IPS DF 6.9 (cell line): ENCODE measurements around the gene PKIB.

ENCODE experiments used
- DNase-seq: peaks from one replicate; pipeline ENCODE4 v3.0.0-alpha.2; 2013; ENCODE audit warnings: low read depth, low spot score
- H3K27ac ChIP-seq: one replicate; pipeline ENCODE4 v1.5.1; 2013; ENCODE audit warnings: low read length, control low read depth
- H3K27me3 ChIP-seq: 2 replicates; pipeline ENCODE4 v1.6.1; 2013; ENCODE audit warnings: mild to moderate bottlenecking, low read length; ENCODE audit not compliant: control insufficient read depth, insufficient read depth
- H3K36me3 ChIP-seq: 2 replicates; pipeline ENCODE4 v1.6.1; 2013; ENCODE audit warnings: low read length; ENCODE audit not compliant: control insufficient read depth, insufficient read depth
- H3K4me1 ChIP-seq: 2 replicates; pipeline ENCODE4 v1.6.1; 2013; ENCODE audit warnings: low read length; ENCODE audit not compliant: control insufficient read depth, insufficient read depth
- H3K4me3 ChIP-seq: 2 replicates; pipeline ENCODE4 v1.5.1; 2013; ENCODE audit warnings: mild to moderate bottlenecking, low read length
- H3K9me3 ChIP-seq: 2 replicates; pipeline ENCODE4 v1.6.1; 2013; ENCODE audit warnings: low read length, inconsistent platforms; ENCODE audit not compliant: control insufficient read depth, insufficient read depth
- WGBS: extraction: QIAGEN DNeasy Blood & Tissue Kit; methylation state at CpG from one replicate; pipeline ENCODE4 v1.1.7; 2013; ENCODE audit warnings: mixed read lengths, missing lambda C conversion rate; ENCODE audit not compliant: insufficient read length, insufficient coverage; 5-methylcytosine and 5-hydroxymethylcytosine counted together

PKIB gene

DNA sequence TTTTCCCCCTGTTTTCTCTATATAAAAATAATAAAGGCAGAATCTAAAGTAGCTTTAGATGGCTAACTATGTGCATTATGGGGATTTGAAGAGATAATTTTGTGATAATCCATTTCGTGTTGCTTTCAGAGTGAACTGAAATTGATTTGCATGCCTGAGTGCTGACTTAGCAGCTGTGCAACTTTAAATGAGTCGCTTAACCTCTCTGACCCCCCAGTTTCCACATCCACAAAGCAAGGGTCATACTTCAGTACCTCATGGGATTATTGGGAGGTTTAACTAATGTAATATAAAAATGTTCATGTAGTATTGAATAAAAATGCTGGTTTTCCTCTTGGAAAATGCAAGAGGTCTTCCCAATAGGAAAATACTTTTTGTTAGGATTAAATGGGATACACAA is 105.5 kb downstream of the PKIB start:
- no peak for DNase-seq
- H3K4me1 ChIP-seq, result no peaks in the 10 kb centered on the region
- no peaks in the 10 kb centered on the region for H3K36me3 ChIP-seq
- H3K4me3 ChIP-seq, result no peak overlapping the region
- H3K9me3 ChIP-seq, result no peaks in the 10 kb centered on the region
- no peak overlapping the region for H3K27ac ChIP-seq
- no CpG with 5 or more reads among the region's 2 CpGs for WGBS
- H3K27me3 ChIP-seq, result no peaks in the 10 kb centered on the region

DNA sequence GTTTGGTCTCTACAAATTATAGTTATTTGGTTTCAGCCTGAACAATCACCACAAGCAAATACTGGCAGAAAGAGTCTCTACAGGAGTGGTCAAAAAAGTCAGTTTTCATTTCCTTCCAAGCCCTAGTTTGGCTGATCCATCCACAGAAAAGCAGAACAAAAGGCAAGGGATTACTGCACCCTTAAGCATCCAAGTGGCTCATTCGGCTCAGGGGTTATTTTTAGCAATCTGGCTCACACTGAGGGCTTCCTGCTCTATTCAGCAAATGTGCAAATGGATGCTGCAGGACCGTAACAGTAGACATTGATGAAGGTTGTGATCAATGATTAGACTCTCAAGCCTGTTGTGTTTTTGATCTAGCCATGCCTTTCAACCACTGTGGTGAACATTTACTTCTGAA is 107.1 kb downstream of the PKIB start:
- no CpG with 5 or more reads among the region's 2 CpGs for WGBS
- H3K27ac ChIP-seq, result no peak overlapping the region
- no peaks in the 10 kb centered on the region for H3K36me3 ChIP-seq
- H3K4me1 ChIP-seq, result no peaks in the 10 kb centered on the region
- no peak for DNase-seq
- H3K27me3 ChIP-seq, result no peaks in the 10 kb centered on the region
- H3K9me3 ChIP-seq, result no peaks in the 10 kb centered on the region
- no peak overlapping the region for H3K4me3 ChIP-seq

DNA sequence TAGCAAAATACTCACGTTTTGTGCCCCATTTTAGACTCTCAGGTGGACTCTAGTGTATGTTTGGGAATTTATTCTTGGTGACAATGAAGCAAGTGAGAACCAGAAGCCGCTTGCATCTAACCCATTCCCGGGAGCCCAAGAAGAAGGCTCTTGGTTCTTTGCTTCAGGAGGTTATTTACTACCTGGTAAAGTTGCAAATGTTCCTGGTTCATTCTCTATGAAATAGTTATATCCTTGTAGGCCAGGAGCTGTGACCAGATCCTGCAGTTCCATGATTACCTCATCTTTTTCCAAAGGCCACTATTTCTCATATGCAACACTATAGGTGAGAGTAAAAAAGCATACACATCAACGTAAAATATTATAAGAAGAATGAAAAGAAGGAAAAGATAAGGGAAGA is 108.4 kb downstream of the PKIB start:
- H3K27me3 ChIP-seq, result no peaks in the 10 kb centered on the region
- H3K4me1 ChIP-seq, result no peaks in the 10 kb centered on the region
- no peaks in the 10 kb centered on the region for H3K9me3 ChIP-seq
- no peak overlapping the region for H3K4me3 ChIP-seq
- 100% methylated on average over 1 of the region's 4 CpGs for WGBS
- no peak overlapping the region for H3K27ac ChIP-seq
- no peaks in the 10 kb centered on the region for H3K36me3 ChIP-seq
- no peak for DNase-seq

DNA sequence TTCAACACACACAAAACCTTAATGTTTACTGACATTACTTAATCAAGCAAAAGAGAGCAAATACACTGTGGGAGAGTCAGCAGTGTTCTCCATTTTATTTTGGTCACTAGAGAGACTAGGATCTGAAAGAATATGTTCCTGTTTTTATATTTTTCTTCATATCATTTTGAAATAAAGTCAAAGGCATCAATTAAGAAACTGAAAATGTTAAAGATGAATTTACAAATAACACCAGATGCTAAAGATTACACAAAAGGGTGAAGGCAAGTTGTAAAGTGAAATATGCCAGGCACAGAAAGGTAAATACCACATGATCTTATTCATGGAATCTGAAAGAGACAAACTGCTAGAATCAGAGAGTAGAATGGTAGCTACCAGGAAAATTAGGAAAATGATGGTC is 109.0 kb downstream of the PKIB start:
- Histone ChIP-seq H3K36me3 (no peaks in the 10 kb centered on the region), H3K27ac (no peak overlapping the region), H3K27me3 (no peaks in the 10 kb centered on the region), H3K9me3 (no peaks in the 10 kb centered on the region), H3K4me3 (no peak overlapping the region), H3K4me1 (no peaks in the 10 kb centered on the region)
- DNase-seq, result no peak

DNA sequence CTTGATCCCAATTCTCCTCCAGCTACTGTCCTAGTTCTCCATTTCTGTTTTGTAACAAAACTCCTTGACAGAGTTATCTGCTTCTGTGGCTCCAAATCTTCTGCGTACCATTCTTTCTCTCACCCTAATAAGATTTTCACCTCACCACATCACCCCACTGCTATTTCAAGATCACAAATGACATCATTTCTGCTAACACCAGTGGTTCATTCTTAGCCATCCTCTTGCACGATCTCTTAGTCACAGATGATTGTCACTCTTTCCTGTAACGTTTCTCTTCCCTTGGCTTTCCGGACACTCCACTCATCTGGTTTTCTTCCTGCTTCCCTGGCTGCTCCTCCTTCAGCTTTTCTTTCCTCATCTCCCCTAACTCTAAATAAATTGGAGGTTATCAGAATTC is 112.5 kb downstream of the PKIB start:
- peaks cover 1% of the 10 kb centered on the region; the same call in 1 of the 2 replicates for H3K4me1 ChIP-seq
- H3K27ac ChIP-seq, result no peak overlapping the region
- no CpG with 5 or more reads among the region's 4 CpGs for WGBS
- no peaks in the 10 kb centered on the region for H3K27me3 ChIP-seq
- DNase-seq, result no peak
- H3K36me3 ChIP-seq, result no peaks in the 10 kb centered on the region
- H3K4me3 ChIP-seq, result no peak overlapping the region
- H3K9me3 ChIP-seq, result no peaks in the 10 kb centered on the region

DNA sequence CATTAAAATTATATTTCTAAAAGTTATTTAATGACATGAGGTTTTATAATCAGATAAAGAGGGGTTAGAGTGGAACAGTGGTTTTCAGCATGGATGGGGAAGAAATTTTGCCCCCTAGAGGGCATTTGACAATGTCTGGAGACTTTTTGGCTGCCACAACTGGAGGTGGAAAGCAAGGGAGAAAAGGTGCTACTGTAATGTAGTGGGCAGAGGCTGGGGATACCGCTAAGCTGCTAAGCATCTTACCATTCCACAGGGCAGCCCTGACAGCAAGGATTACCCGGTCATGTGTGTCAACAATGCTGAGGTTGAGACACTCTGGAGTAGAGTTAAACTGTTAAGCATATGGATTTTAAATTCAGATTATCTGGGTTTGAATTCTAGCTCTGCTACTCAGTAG is 116.4 kb downstream of the PKIB start:
- H3K4me1 ChIP-seq, result peaks cover 1% of the 10 kb centered on the region; the same call in 1 of the 2 replicates
- no peaks in the 10 kb centered on the region for H3K36me3 ChIP-seq
- WGBS, result no CpG with 5 or more reads among the region's 2 CpGs
- peak; percentile 37 for DNase-seq
- H3K27ac ChIP-seq, result no peak overlapping the region
- H3K4me3 ChIP-seq, result no peak overlapping the region
- H3K27me3 ChIP-seq, result no peaks in the 10 kb centered on the region
- H3K9me3 ChIP-seq, result no peaks in the 10 kb centered on the region

DNA sequence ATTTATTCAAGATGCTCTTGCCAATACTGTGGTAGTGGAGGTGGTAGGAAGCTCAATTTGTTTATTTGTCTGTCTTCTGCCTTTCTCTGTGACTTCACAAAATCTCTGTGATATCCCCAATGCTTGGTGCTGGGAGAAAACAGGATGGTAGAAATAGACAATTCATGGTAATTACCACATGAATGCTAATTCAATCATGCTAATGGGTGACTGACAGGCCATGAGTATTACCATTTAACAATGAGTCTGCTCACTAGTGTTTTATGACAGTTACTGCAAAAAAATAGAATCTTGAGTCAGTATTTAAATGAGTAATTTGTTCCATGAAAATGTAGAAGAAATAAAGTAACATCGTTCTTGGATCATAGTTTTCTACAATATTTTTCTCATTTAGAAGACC is 117.0 kb downstream of the PKIB start:
- no peaks in the 10 kb centered on the region for H3K36me3 ChIP-seq
- H3K4me1 ChIP-seq, result peaks cover 1% of the 10 kb centered on the region; the same call in 1 of the 2 replicates
- no peak overlapping the region for H3K27ac ChIP-seq
- no peak overlapping the region for H3K4me3 ChIP-seq
- no peaks in the 10 kb centered on the region for H3K27me3 ChIP-seq
- no CpG with 5 or more reads among the region's 1 CpG for WGBS
- H3K9me3 ChIP-seq, result no peaks in the 10 kb centered on the region
- no peak for DNase-seq

DNA sequence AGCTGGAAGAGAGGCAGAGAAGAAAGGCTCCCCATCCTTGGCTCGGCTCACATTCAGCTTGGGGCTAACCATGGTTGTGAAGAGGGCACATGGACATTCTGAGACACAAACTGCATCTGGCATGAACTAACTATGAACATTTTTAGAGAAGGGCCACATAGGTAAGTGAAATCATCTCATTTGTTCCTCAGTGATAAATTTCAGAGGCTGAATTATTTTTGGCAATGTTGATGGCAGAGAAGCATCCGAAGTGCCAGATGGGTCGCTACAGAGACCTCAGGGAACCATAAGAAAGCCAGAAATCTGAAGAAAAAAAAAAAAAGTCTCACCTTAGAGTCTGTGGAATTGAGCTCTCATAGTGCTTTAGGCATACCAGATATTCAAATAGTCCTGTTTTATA is 120.1 kb downstream of the PKIB start:
- no CpG with 5 or more reads among the region's 3 CpGs for WGBS
- H3K4me1 ChIP-seq, result peaks cover 5% of the 10 kb centered on the region
- H3K4me3 ChIP-seq, result no peak overlapping the region
- H3K9me3 ChIP-seq, result no peaks in the 10 kb centered on the region
- no peak overlapping the region for H3K27ac ChIP-seq
- no peak for DNase-seq
- H3K27me3 ChIP-seq, result no peaks in the 10 kb centered on the region
- no peaks in the 10 kb centered on the region for H3K36me3 ChIP-seq

DNA sequence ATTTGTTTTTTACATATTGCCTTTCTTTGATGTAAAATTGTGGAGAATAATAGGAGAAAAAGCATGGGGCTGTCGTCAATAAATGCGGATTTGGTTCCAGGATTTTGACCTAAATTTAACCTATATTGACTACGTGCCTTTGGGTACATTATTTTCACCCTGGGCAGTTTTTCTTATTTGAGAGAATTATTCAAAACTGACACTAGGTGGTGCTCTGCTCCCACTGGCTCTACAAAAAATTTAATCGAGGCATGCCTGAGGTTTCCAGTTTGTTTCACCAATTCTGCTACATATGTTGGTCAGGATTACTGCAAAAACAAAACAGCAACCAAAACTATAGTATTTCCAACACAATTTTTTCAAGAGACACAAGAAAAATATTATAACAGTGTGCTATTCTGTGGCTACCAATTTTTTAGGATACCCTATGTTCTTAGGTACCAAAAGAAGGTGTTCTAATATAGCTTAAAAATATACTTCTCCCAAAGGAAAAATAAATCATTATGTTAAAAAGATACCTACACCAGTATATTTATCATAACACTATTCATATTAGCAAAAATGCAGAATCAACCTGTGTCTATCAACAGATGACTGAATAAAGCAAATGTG is 120.7 kb downstream of the PKIB start:
- Histone ChIP-seq H3K27ac (no peak overlapping the region), H3K4me3 (no peak overlapping the region), H3K4me1 (peaks cover 5% of the 10 kb centered on the region), H3K36me3 (no peaks in the 10 kb centered on the region), H3K27me3 (no peaks in the 10 kb centered on the region), H3K9me3 (no peaks in the 10 kb centered on the region)
- no peak for DNase-seq
- WGBS, result no CpG with 5 or more reads among the region's 4 CpGs

DNA sequence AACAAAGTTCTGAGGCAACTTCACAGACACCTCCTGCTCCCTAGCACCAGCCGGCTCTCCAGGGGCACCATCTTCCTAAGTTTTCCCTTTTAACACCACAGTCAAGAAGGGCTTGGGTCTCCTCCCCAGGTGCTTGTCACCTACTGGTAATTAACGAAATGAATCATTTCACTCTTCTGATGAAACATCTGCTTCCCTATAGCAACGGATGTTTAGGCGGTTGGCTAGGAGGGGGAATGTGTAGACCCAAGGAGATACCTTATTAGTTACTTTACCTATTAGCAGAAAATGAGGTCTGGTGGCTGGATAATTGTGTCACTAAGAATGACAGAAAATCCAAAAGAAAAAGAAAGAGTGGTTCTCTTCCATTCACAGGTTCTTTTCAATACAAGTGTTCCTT is 123.1 kb downstream of the PKIB start:
- Histone ChIP-seq H3K4me3 (no peak overlapping the region), H3K9me3 (no peaks in the 10 kb centered on the region), H3K27me3 (no peaks in the 10 kb centered on the region), H3K36me3 (no peaks in the 10 kb centered on the region), H3K27ac (no peak overlapping the region), H3K4me1 (peaks cover 4% of the 10 kb centered on the region)
- no CpG with 5 or more reads among the region's 4 CpGs for WGBS
- DNase-seq, result no peak

DNA sequence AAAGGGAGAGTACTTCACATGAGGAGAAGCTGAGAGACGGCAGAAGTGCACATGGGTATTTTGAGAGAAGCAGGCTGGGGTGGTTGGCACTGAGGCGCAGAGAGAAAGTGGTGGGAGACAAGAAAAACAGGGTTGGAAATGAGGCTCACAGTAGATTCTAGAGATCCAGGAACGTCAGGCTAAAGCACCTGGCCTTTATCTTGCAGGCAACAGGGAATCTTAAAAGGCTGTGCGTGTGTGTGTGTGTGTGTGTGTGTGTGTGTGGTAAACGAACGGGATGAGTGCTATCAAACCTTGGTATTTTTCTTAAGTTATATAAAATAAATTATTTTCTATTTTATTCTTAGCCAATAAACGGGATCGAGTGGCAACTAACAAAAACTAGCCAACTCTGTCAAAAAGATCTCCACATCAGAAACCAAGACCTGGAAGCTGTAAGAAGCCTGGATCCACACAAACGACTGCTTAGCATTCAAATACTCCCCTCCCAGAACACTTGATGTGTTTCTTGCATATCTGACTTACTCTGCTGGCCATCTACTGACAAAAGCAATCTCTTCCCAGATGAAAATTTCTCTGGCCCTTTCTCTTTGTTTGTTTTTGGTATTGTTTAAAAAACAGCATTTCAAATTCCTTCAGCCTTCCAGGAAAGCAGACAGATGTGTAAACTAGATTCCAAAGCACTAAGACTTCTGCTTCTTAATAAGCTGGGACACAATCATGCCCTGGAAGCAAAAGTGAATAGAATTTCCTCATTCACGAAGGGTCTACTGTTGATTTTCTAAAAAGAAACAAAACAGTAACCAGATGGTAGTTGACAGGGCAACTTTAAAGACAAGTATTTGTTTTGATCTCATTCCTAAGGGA is 124.6 kb downstream of the PKIB start:
- no peak for DNase-seq
- H3K36me3 ChIP-seq, result no peaks in the 10 kb centered on the region
- H3K27me3 ChIP-seq, result no peaks in the 10 kb centered on the region
- H3K4me1 ChIP-seq, result peaks cover 4% of the 10 kb centered on the region
- H3K4me3 ChIP-seq, result no peak overlapping the region
- H3K27ac ChIP-seq, result no peak overlapping the region
- WGBS, result no CpG with 5 or more reads among the region's 10 CpGs
- no peaks in the 10 kb centered on the region for H3K9me3 ChIP-seq
